OCI-LY7 (cell line): Measurements from ENCODE around the gene MICAL3. TPM values are rescaled to one million over a fixed set of nuclear protein-coding genes. Genes with fewer than 3 reads are reported as not detected.

Source experiments
- BruUV-seq: library from RNA; stranded (reverse); fragments of 400-500 nt; replicated peaks from 2 replicates; lab custom pipeline; 2021; lab: Mats Ljungman, UMichigan
- CTCF ChIA-PET: fragments of 300-600 bp; sonication (Branson Sonifier 250); formaldehyde crosslinking; loops from one replicate; lab custom pipeline; 2022; ENCODE audit warnings: antibody characterized with exemption; ENCODE audit not compliant: unreplicated experiment; lab: Charles Lee
- POLR2A ChIA-PET: fragments of 300-600 bp; sonication (Branson Sonifier 250); formaldehyde crosslinking; loops from one replicate; lab custom pipeline; 2022; ENCODE audit warnings: antibody characterized with exemption; lab: Charles Lee
- DNase-seq: peaks from one replicate; pipeline ENCODE4 v3.0.0-alpha.2; 2015; ENCODE audit warnings: low spot score
- H2AFZ ChIP-seq: fragments of 200-600 bp; sonication (generic), shearing (Covaris generic); 2 replicates; pipeline ENCODE4 v1.6.1; 2014; ENCODE audit warnings: mild to moderate bottlenecking, antibody characterized with exemption, low read length, moderate library complexity
- H3K27ac ChIP-seq: fragments of 200-600 bp; sonication (generic); 2 replicates; pipeline ENCODE4 v1.5.1; 2014; ENCODE audit warnings: mixed run types, low read depth, mild to moderate bottlenecking, moderate library complexity, low read length, inconsistent platforms; ENCODE audit not compliant: poor library complexity, severe bottlenecking
- H3K36me3 ChIP-seq: fragments of 200-600 bp; sonication (generic); 2 replicates; pipeline ENCODE4 v1.6.1; 2014; ENCODE audit warnings: mild to moderate bottlenecking, antibody characterized with exemption, low read length, moderate library complexity, mixed read lengths; ENCODE audit not compliant: insufficient read depth
- H3K4me1 ChIP-seq: fragments of 200-600 bp; sonication (generic); 2 replicates; pipeline ENCODE4 v1.5.1; 2014; ENCODE audit warnings: mild to moderate bottlenecking, low read length; ENCODE audit not compliant: insufficient read depth, poor library complexity, severe bottlenecking
- H3K4me2 ChIP-seq: fragments of 200-600 bp; sonication (generic); 2 replicates; pipeline ENCODE4 v1.6.1; 2014; ENCODE audit warnings: mild to moderate bottlenecking, low read length
- H3K4me3 ChIP-seq: fragments of 200-600 bp; sonication (generic); 2 replicates; pipeline ENCODE4 v1.5.1; 2014; ENCODE audit warnings: mild to moderate bottlenecking, low read depth, low read length; ENCODE audit not compliant: poor library complexity, severe bottlenecking
- H3K79me2 ChIP-seq: fragments of 200-600 bp; sonication (generic); 2 replicates; pipeline ENCODE4 v1.6.1; 2016; ENCODE audit warnings: low read depth, mild to moderate bottlenecking, low read length, moderate library complexity, mixed read lengths; ENCODE audit not compliant: insufficient read depth
- H3K9me2 ChIP-seq: fragments of 200-600 bp; sonication (generic); 2 replicates; pipeline ENCODE4 v1.6.1; 2016; ENCODE audit warnings: mild to moderate bottlenecking, low read length, mixed read lengths; ENCODE audit not compliant: insufficient read depth
- H3K9me3 ChIP-seq: fragments of 200-600 bp; sonication (generic); 2 replicates; pipeline ENCODE4 v1.6.1; 2014; ENCODE audit warnings: mild to moderate bottlenecking, mixed run types, low read length, mixed read lengths
- H4K20me1 ChIP-seq: fragments of 200-600 bp; sonication (generic); 2 replicates; pipeline ENCODE4 v1.6.1; 2014; ENCODE audit warnings: mild to moderate bottlenecking, antibody characterized with exemption, low read length, moderate library complexity, mixed read lengths; ENCODE audit not compliant: insufficient read depth
- CTCF ChIP-seq: fragments of 200-600 bp; sonication (generic); conservative IDR thresholded peaks from 2 replicates; pipeline ENCODE4 v1.5.1; 2014; ENCODE audit warnings: mild to moderate bottlenecking, antibody characterized with exemption, low read length, moderate library complexity, mixed read lengths
- EZH2phosphoT487 ChIP-seq: fragments of 200-600 bp; sonication (generic); IDR thresholded peaks from 2 replicates; pipeline ENCODE4 v1.6.1; 2018; ENCODE audit warnings: low read depth, borderline replicate concordance, mild to moderate bottlenecking, mixed run types, antibody characterized with exemption, low read length, moderate library complexity, mixed read lengths
- intact Hi-C: fragments of 100-400 bp; cut with micrococcal nuclease; formaldehyde crosslinking; loops from one replicate; pipeline ENCODE4 v1.10.0; 2022; ENCODE audit not compliant: unreplicated experiment
- total RNA-seq, 2 experiments: library from RNA; depleted of rRNA in 1 of 2; stranded (reverse); fragments of >200 nt in 1 of 2; shearing (Covaris generic) in 1 of 2; gene quantifications; 2 replicates each; pipeline ENCODE4 v1.2.3, GENCODE V29; 2014 to 2022

MICAL3 gene
- total RNA-seq, 2 experiments from 2014 or later: 80.9 to 210 TPM

- H3K9me3 ChIP-seq: no peaks in the 10 kb centered on the region
- H3K4me1 ChIP-seq: no peaks in the 10 kb centered on the region
- H3K36me3 ChIP-seq: peaks cover 92% of the 10 kb centered on the region
- TF ChIP-seq EZH2phosphoT487: no peak
- DNase-seq: no peak
- POLR2A ChIA-PET: interaction anchor here (0.5 to 2.0 kb wide), 3 partner anchors 81 to 245 kb away, joined by 3 to 7 read pairs (median 7); no protein-coding TSS in a partner anchor
- H2AFZ ChIP-seq: no peak overlapping the region
- H3K4me2 ChIP-seq: no peak overlapping the region
- H3K79me2 ChIP-seq: no peaks in the 10 kb centered on the region
- BruUV-seq: no TSS peak
- H3K4me3 ChIP-seq: no peak overlapping the region
- intact Hi-C loops: loop anchor here (5.0 kb wide), 1 partner anchor 321 kb away; the partner anchor contains the start of gene USP18
- H3K27ac ChIP-seq: no peak overlapping the region
- no peaks in the 10 kb centered on the region; the same call in 1 of the 2 replicates for H4K20me1 ChIP-seq
- CTCF ChIA-PET: interaction anchor here (1.0 kb wide), 1 partner anchor 244 kb away, joined by 4 read pairs; no protein-coding TSS in a partner anchor
- H3K9me2 ChIP-seq: no peaks in the 10 kb centered on the region
Observed at GRCh38 chr22:17831501-17832251, 192.7 kb downstream of the MICAL3 start.

- TF ChIP-seq EZH2phosphoT487 (no peak), CTCF (peak; percentile 94)
- Histone ChIP-seq H3K79me2 (no peaks in the 10 kb centered on the region), H3K36me3 (peaks cover 94% of the 10 kb centered on the region), H3K9me2 (no peaks in the 10 kb centered on the region), H3K4me2 (no peak overlapping the region), H3K9me3 (no peaks in the 10 kb centered on the region), H3K4me1 (no peaks in the 10 kb centered on the region), H3K4me3 (no peak overlapping the region), H3K27ac (no peak overlapping the region), H4K20me1 (no peaks in the 10 kb centered on the region; the same call in 1 of the 2 replicates), H2AFZ (no peak overlapping the region)
- peak; percentile 80 for DNase-seq
- BruUV-seq: no TSS peak
- ChIA-PET POLR2A (interaction anchor here (0.7 to 2.0 kb wide), 2 partner anchors 159 to 246 kb away, joined by 3 to 7 read pairs; no protein-coding TSS in a partner anchor), CTCF (interaction anchor here (0.6 to 1.1 kb wide), 4 partner anchors 14 to 246 kb away, joined by 3 to 7 read pairs (median 3); no protein-coding TSS in a partner anchor)
- intact Hi-C loops: loop anchor here (1.0 to 5.0 kb wide), 5 partner anchors 88 to 322 kb away; partner anchors contain the start of genes MICAL3 and USP18
Observed at GRCh38 chr22:17830043-17830961, 194.1 kb downstream of the MICAL3 start.

- H3K4me2 ChIP-seq: no peak overlapping the region
- DNase-seq: no peak
- no peak overlapping the region for H3K4me3 ChIP-seq
- no TSS peak for BruUV-seq
- ChIA-PET CTCF (interaction anchor here (0.6 to 1.1 kb wide), 2 partner anchors 13 to 246 kb away, joined by 3 to 7 read pairs; no protein-coding TSS in a partner anchor), POLR2A (interaction anchor here (0.6 to 2.0 kb wide), 2 partner anchors 247 to 254 kb away, joined by 6 to 7 read pairs; no protein-coding TSS in a partner anchor)
- H3K9me2 ChIP-seq: no peaks in the 10 kb centered on the region
- H3K36me3 ChIP-seq: peaks cover 94% of the 10 kb centered on the region
- no peak overlapping the region for H3K27ac ChIP-seq
- H4K20me1 ChIP-seq: no peaks in the 10 kb centered on the region; the same call in 1 of the 2 replicates
- no peak overlapping the region for H2AFZ ChIP-seq
- H3K9me3 ChIP-seq: no peaks in the 10 kb centered on the region
- TF ChIP-seq CTCF (no peak), EZH2phosphoT487 (no peak)
- intact Hi-C loops: loop anchor here (1.0 to 5.0 kb wide), 5 partner anchors 87 to 323 kb away; partner anchors contain the start of genes MICAL3 and USP18
- H3K79me2 ChIP-seq: no peaks in the 10 kb centered on the region
- H3K4me1 ChIP-seq: no peaks in the 10 kb centered on the region
Observed at GRCh38 chr22:17829695-17830042, 194.7 kb downstream of the MICAL3 start.
